BJ (cell line): Measurements from ENCODE around the gene MXRA8. TPM values are rescaled to one million over a fixed set of nuclear protein-coding genes. Genes with fewer than 3 reads are reported as not detected.

Experiments
- CTCF ChIA-PET: fragments of 350-600 bp; formaldehyde crosslinking; extraction: SDS; loops from one replicate; lab custom pipeline; 2021; ENCODE audit warnings: antibody characterized with exemption, inconsistent platforms; lab: Yijun Ruan, JAX
- POLR2A ChIA-PET: fragments of 300-600 bp; sonication (Branson Sonifier 250); formaldehyde crosslinking; extraction: SDS; loops from one replicate; lab custom pipeline; 2021; ENCODE audit warnings: antibody characterized with exemption; lab: Charles Lee
- DNase-seq: peaks from one replicate; pipeline ENCODE4 v3.0.0-alpha.2; 2011; ENCODE audit warnings: low read depth
- H3K27me3 ChIP-seq: 2 replicates; pipeline ENCODE4 v1.6.0; 2011; ENCODE audit warnings: low read length; ENCODE audit not compliant: control insufficient read depth, insufficient read depth
- H3K36me3 ChIP-seq: 2 replicates; pipeline ENCODE4 v1.5.1; 2011; ENCODE audit warnings: low read length; ENCODE audit not compliant: control insufficient read depth, insufficient read depth
- H3K4me3 ChIP-seq: 2 replicates; pipeline ENCODE4 v1.5.1; 2011; ENCODE audit warnings: low read depth, mild to moderate bottlenecking, control low read depth, low read length
- polyA plus RNA-seq: library from polyadenylated mRNA; depleted of rRNA; stranded (reverse); fragments of >200 nt; gene quantifications from 2 replicates; pipeline ENCODE4 v1.2.3, GENCODE V29; 2011
- TF ChIP-seq, protein P1 (sequence below): IDR thresholded peaks from 2 replicates; pipeline ENCODE4 v1.5.1; 2011; ENCODE audit warnings: low read depth, mild to moderate bottlenecking, control low read depth, inconsistent platforms, low read length, moderate library complexity; ENCODE audit not compliant: insufficient read depth

The MXRA8 gene
- polyA plus RNA-seq, 1 experiment = 702 TPM

DNA sequence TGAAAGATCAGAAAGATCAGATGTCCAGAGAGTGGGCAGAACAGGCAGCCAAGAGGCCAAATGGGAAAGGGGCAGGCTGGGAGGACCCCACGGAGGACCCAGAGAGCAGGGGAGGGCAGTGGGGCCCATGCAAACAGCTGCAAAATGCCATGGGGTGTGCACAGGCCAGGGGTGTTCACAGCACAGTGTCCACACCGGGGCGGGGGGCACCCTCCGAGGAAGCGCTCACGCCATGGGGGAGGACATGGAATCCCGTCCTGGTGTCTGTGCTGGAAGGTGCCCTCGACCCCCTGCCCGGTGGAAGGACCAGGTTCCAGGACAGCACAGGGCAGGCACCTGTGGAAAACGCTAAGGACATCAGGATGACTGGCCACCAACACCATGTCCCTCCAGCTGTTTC is 35.4 kb downstream of the MXRA8 start:
- Histone ChIP-seq H3K4me3 (no peak overlapping the region), H3K36me3 (peaks cover 25% of the 10 kb centered on the region), H3K27me3 (no peaks in the 10 kb centered on the region)
- no peak for DNase-seq
- CTCF ChIA-PET = interaction anchor here (0.6 kb wide), 1 partner anchor 321 kb away, joined by 3 read pairs; no protein-coding TSS in a partner anchor
- TF ChIP-seq, protein P1, sequence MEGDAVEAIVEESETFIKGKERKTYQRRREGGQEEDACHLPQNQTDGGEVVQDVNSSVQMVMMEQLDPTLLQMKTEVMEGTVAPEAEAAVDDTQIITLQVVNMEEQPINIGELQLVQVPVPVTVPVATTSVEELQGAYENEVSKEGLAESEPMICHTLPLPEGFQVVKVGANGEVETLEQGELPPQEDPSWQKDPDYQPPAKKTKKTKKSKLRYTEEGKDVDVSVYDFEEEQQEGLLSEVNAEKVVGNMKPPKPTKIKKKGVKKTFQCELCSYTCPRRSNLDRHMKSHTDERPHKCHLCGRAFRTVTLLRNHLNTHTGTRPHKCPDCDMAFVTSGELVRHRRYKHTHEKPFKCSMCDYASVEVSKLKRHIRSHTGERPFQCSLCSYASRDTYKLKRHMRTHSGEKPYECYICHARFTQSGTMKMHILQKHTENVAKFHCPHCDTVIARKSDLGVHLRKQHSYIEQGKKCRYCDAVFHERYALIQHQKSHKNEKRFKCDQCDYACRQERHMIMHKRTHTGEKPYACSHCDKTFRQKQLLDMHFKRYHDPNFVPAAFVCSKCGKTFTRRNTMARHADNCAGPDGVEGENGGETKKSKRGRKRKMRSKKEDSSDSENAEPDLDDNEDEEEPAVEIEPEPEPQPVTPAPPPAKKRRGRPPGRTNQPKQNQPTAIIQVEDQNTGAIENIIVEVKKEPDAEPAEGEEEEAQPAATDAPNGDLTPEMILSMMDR = no peak
- POLR2A ChIA-PET = no interaction called here

GRCh38 chr1:1322418-1322817 is 35.9 kb downstream of the MXRA8 start:
- Histone ChIP-seq H3K36me3 (peaks cover 25% of the 10 kb centered on the region), H3K4me3 (no peak overlapping the region), H3K27me3 (no peaks in the 10 kb centered on the region)
- DNase-seq = no peak
- ChIA-PET CTCF (no interaction called here), POLR2A (no interaction called here)
- TF ChIP-seq, protein P1 = no peak

- ChIA-PET CTCF (interaction anchor here (0.6 to 1.2 kb wide), 3 partner anchors 30 to 242 kb away, joined by 3 read pairs; no protein-coding TSS in a partner anchor), POLR2A (no interaction called here)
- Histone ChIP-seq H3K27me3 (no peaks in the 10 kb centered on the region), H3K36me3 (peaks cover 22% of the 10 kb centered on the region), H3K4me3 (no peak overlapping the region)
- TF ChIP-seq, protein P1 = no peak
- no peak for DNase-seq
Measured at GRCh38 chr1:1321477-1321876, 36.9 kb downstream of the MXRA8 start.

DNA sequence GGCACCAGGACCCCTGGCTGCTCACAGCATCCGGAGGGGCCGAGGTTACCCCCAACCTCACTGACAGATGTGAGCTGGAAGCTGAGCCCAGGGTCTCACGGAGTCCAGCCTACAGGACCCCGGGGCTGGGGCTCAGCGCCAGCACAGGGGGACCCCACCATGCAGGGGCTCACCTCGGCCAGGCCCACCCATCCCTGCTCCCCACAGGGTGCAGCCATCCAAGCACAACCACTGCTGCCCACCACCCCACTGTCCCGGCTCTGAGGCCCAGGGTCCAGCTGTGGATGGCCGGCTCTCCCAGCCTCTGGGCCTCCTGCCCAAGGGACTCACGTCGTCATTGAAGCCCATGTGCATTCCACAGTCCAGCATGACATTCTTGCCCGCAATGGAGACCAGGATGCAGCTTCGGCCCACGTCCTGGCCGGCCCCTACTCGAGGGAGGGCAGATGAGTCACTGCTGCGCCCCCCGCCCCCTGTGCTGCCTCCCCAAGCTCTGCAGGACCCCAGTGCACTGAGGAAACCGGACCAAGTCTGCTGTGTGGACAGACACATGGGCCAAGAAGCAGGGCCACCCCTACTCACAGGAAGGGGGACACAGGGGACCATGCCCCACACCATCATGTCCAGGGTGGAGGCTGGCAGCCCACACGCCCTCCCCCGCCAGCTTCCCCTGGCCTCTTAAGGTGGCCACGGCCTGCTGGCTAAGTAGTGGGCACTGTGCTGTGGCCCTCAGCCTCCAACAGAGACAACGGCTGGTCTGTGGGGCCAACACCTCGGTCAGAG is 37.5 kb downstream of the MXRA8 start:
- CTCF ChIA-PET = interaction anchor here (0.6 to 1.2 kb wide), 2 partner anchors 31 to 51 kb away, joined by 3 read pairs; no protein-coding TSS in a partner anchor
- Histone ChIP-seq H3K36me3 (peaks cover 22% of the 10 kb centered on the region), H3K27me3 (no peaks in the 10 kb centered on the region), H3K4me3 (no peak overlapping the region)
- POLR2A ChIA-PET = no interaction called here
- no peak for DNase-seq
- TF ChIP-seq, protein P1 = no peak

DNA sequence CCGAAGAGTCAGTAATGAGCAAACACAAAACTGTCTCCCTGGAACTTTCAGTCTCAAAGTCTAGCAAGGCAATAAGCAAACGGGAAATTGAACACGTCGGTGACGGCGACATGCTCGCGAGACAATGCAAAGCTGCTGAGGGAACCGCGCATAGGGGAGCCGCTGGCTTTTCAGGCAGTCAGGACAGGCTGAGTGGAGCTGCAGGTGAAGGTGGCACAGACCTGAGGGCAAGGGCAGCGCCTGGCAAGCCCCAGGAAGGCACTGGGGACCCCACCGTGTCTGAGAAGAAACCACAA is 38.8 kb downstream of the MXRA8 start:
- TF ChIP-seq, protein P1 = no peak
- no peak for DNase-seq
- POLR2A ChIA-PET = no interaction called here
- no peak overlapping the region for H3K4me3 ChIP-seq
- CTCF ChIA-PET = no interaction called here
- no peaks in the 10 kb centered on the region for H3K27me3 ChIP-seq
- peaks cover 24% of the 10 kb centered on the region for H3K36me3 ChIP-seq
